HFFc6 (cell line): ENCODE results near the gene CASP8. TPM values are rescaled to one million over a fixed set of nuclear protein-coding genes. Genes with fewer than 3 reads are reported as not detected.

Experiments
- DNase-seq: peaks from one replicate; pipeline ENCODE4 v3.0.0-alpha.2; 2018
- H3K27ac Mint-ChIP-seq: 2 replicates; pipeline ENCODE4 v1.8.0; 2020; ENCODE audit warnings: mild to moderate bottlenecking, mixed read lengths
- H3K27me3 Mint-ChIP-seq: 2 replicates; pipeline ENCODE4 v1.8.0; 2021; ENCODE audit warnings: mild to moderate bottlenecking, moderate library complexity, mixed read lengths; ENCODE audit not compliant: insufficient read depth
- H3K36me3 Mint-ChIP-seq: 2 replicates; pipeline ENCODE4 v1.8.0; 2021; ENCODE audit warnings: low read depth, mixed read lengths
- H3K4me1 Mint-ChIP-seq: 2 replicates; pipeline ENCODE4 v1.8.0; 2020; ENCODE audit warnings: low read depth, mixed read lengths
- H3K4me3 Mint-ChIP-seq: 2 replicates; pipeline ENCODE4 v1.8.0; 2020; ENCODE audit warnings: mild to moderate bottlenecking, moderate library complexity, mixed read lengths
- H3K9me3 Mint-ChIP-seq: 2 replicates; pipeline ENCODE4 v1.8.0; 2020; ENCODE audit warnings: mild to moderate bottlenecking, mixed read lengths
- total RNA-seq, 6 experiments: library from RNA; stranded (reverse); fragmentation: NEBNext Ultra II Directional; extraction: Animal tissue kit (Norgen Biotek cat#: 25700); gene quantifications; 2 replicates in 1 of 6; 3 replicates in 5 of 6; pipeline ENCODE4 v1.2.3, GENCODE V29; 2021
- TF ChIP-seq, protein P1 (sequence below): fragments of 200-600 bp; sonication (generic); IDR thresholded peaks from 2 replicates; pipeline ENCODE4 v1.5.0; 2021; ENCODE audit warnings: antibody characterized with exemption, mild to moderate bottlenecking

Gene CASP8
- total RNA-seq, 6 experiments from 2014 or later = 10.4 to 15.4 (median 14.4) TPM

DNA sequence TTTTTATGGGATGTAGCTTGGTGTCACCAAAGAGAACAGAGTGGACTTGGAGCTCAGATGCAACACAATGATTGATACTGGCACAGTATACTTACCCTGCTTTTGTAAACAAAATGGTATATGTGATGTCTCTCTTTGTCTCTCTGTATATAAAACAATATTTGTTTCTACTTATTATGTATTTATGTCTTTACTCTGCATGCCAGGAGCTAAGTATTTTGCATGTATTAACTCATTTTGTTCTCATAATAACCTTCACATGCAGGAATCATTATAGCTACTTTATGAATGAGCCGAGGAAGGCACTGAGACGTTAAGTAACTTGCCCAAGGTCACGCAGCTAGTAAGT is 27.9 kb upstream of the CASP8 start:
- H3K4me1 Mint-ChIP-seq = peaks cover 39% of the 10 kb centered on the region
- peak overlapping the region; percentile 65; the same call in 1 of the 2 replicates for H3K4me3 Mint-ChIP-seq
- no peaks in the 10 kb centered on the region; the same call in 1 of the 2 replicates for H3K27me3 Mint-ChIP-seq
- DNase-seq = no peak
- TF ChIP-seq, protein P1, sequence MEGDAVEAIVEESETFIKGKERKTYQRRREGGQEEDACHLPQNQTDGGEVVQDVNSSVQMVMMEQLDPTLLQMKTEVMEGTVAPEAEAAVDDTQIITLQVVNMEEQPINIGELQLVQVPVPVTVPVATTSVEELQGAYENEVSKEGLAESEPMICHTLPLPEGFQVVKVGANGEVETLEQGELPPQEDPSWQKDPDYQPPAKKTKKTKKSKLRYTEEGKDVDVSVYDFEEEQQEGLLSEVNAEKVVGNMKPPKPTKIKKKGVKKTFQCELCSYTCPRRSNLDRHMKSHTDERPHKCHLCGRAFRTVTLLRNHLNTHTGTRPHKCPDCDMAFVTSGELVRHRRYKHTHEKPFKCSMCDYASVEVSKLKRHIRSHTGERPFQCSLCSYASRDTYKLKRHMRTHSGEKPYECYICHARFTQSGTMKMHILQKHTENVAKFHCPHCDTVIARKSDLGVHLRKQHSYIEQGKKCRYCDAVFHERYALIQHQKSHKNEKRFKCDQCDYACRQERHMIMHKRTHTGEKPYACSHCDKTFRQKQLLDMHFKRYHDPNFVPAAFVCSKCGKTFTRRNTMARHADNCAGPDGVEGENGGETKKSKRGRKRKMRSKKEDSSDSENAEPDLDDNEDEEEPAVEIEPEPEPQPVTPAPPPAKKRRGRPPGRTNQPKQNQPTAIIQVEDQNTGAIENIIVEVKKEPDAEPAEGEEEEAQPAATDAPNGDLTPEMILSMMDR = peak; percentile 58
- no peak overlapping the region; the same call in 1 of the 2 replicates for H3K27ac Mint-ChIP-seq
- no peaks in the 10 kb centered on the region for H3K9me3 Mint-ChIP-seq
- no peaks in the 10 kb centered on the region for H3K36me3 Mint-ChIP-seq

DNA sequence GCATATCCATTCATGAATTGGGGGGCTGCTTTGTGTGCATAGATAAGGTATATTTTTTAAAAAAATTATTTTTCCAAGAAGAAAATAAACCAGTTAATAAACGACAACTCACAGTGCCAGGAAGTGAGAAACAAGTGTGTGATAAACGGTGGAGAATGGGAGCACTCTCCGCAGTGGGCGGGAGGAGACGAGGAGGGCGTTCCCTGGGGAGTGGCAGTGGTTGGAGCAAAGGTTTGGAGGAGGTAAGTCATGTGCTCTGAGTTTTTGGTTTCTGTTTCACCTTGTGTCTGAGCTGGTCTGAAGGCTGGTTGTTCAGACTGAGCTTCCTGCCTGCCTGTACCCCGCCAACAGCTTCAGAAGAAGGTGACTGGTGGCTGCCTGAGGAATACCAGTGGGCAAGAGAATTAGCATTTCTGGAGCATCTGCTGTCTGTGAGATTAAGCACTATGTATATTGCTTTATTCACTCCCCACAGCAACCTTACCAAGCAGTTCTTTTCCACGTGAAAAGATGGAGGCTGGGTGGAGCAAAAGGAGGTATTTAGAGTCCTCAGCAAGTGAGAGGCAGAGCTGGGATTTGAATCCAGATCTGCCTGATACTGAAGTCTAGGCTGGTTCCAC is 27.0 kb upstream of the CASP8 start:
- no peaks in the 10 kb centered on the region for H3K36me3 Mint-ChIP-seq
- TF ChIP-seq, protein P1 = no peak
- DNase-seq = no peak
- H3K27me3 Mint-ChIP-seq = no peaks in the 10 kb centered on the region; the same call in 1 of the 2 replicates
- H3K4me3 Mint-ChIP-seq = no peak overlapping the region
- H3K9me3 Mint-ChIP-seq = no peaks in the 10 kb centered on the region
- H3K4me1 Mint-ChIP-seq = peaks cover 37% of the 10 kb centered on the region
- peak overlapping the region; percentile 18; the same call in 1 of the 2 replicates for H3K27ac Mint-ChIP-seq

DNA sequence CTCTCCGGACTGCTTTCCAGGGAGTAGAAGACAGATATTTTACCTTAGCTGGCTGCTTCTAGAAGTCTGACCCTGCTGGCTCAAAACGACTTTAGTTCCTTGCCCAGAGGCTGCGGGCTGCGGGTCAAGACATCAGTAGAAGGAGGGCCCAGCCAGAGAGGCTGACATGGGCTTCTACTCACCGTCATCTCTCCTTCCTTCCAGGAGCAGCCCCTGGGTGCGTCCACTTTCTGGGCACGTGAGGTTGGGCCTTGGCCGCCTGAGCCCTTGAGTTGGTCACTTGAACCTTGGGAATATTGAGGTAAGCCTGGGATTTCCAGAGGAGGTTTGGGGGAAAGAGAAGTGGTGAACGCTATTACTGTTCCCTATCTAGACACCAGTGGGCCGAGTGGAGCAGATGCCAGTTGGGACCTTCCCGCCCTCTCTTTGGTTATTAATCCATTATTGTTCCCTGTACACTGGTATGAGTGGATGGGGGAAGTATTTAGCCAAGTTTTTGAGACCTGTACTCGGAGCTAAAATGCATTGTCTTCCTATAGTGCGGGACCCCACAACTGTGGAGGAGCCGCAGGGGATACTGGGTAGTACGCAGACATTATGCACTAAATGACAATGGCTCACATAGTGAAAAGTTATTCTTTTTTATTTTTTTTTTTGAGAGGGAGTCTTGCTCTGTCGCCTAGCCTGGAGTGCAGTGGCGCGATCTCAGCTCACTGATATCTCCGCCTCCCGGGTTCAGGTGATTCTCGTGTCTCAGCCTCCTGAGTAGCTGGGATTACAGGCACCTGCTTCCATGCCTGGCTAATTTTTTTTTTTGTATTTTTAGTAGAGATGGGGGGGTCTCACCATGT is 26.3 kb upstream of the CASP8 start:
- Mint-ChIP-seq H3K4me1 (peaks cover 29% of the 10 kb centered on the region), H3K9me3 (no peaks in the 10 kb centered on the region), H3K4me3 (no peak overlapping the region), H3K36me3 (no peaks in the 10 kb centered on the region), H3K27ac (peak overlapping the region; percentile 18; the same call in 1 of the 2 replicates), H3K27me3 (no peaks in the 10 kb centered on the region; the same call in 1 of the 2 replicates)
- TF ChIP-seq, protein P1 = no peak
- no peak for DNase-seq

DNA sequence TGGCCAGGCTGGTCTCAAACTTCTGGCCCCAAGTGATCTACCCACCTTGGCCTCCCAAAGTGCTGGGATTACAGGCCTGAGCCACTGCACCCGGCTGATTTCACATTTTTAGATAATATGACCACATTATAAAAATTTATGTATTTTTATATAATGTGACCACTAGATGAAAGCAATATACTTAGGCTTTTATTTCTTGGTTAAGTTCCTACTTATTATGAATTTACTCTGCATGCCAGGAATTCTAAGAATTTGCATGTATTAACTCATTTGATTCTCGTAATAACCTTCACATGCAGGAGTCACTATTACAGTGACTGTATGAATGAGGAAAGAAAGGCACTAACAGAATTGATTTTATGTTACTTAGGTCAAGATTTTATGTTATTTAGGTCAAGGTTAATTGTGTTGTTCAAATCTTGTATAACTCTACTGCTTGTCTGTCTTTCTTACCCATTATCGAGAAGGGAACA is 25.6 kb upstream of the CASP8 start:
- Mint-ChIP-seq H3K4me1 (peaks cover 32% of the 10 kb centered on the region), H3K9me3 (no peaks in the 10 kb centered on the region), H3K36me3 (no peaks in the 10 kb centered on the region), H3K4me3 (no peak overlapping the region), H3K27me3 (no peaks in the 10 kb centered on the region; the same call in 1 of the 2 replicates), H3K27ac (no peak overlapping the region)
- no peak for DNase-seq
- TF ChIP-seq, protein P1 = no peak

DNA sequence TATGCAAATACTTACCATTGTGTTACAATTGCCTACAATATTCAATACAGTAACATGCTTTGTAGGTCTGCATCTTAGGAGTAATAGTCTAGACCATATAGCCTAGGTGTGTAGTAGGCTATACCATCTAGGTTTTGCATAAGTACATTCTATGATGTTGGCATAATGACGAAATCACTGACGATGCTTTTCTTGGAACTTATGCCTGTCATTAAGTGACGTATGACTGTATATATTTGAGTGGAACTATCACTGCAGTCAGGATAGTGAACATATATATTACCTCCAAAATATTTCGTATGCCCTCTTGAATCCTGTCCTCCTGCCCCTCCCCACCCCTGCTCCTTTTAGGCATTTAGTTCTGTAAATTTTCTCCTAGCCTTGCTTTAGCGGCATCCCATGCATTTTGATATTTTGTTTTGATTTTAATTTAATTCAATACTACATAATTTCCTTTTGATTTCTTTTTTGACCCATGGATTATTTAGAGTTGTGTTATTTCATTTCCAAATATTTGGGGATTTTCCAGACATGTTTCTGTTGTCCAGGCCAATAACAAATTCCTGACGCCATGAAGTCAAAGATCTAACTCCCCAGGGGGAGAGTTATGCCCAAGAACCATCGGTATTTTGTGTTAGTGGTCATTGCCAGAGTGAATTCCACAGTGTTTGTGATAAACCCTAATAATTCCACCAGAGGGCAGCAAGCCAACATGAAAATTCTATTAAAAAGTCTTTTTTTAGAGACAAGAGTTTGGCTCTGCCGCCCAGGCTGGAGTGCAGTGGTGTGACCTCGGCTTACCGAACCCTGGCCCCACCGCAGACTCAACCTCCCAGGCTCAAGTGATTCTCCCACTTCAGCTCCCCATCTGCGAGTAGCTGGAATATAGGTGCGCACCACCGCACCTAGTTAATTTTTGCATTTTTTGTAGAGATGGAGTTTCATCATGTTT is 24.2 kb upstream of the CASP8 start:
- H3K4me1 Mint-ChIP-seq = peaks cover 33% of the 10 kb centered on the region
- peak; percentile 78 for DNase-seq
- H3K27me3 Mint-ChIP-seq = no peaks in the 10 kb centered on the region; the same call in 1 of the 2 replicates
- H3K36me3 Mint-ChIP-seq = no peaks in the 10 kb centered on the region
- TF ChIP-seq, protein P1 = peak; percentile 91
- H3K27ac Mint-ChIP-seq = peak overlapping the region; percentile 53
- peak overlapping the region; percentile 66; the same call in 1 of the 2 replicates for H3K4me3 Mint-ChIP-seq
- H3K9me3 Mint-ChIP-seq = no peaks in the 10 kb centered on the region
